ENCODE data around the gene ATF7. TPM values are rescaled to one million over a fixed set of nuclear protein-coding genes. Genes with fewer than 3 reads are reported as not detected.
A peak's percentile ranks its signal among the peaks of the same experiment; 100 is the strongest.
"Not testable (repeated sequence)": the region's sequence is repeated elsewhere in the genome, so short reads cannot be mapped to it uniquely, and the experiment has no call there.

Gene ATF7
- total RNA-seq, 1 donor from 2014 or later, result 12.7 TPM

GRCh38 chr12:53548354-53548753, 77.8 kb downstream of the ATF7 start:
- not testable (repeated sequence) for H3K27me3 Mint-ChIP-seq (ENCODE audit: insufficient read depth, low read depth); H3K27ac ChIP-seq; H3K4me3 Mint-ChIP-seq; H3K4me2 ChIP-seq; H4K20me1 ChIP-seq (ENCODE audit: low read depth); H3K36me3 ChIP-seq; H3K9me3 Mint-ChIP-seq; H3K27me3 ChIP-seq; H3K36me3 Mint-ChIP-seq; H2AFZ ChIP-seq (replicated peaks); H3K79me2 ChIP-seq (ENCODE audit: low read depth); H3K27ac Mint-ChIP-seq; DNase-seq (ENCODE audit: low spot score); H3K9me3 ChIP-seq (ENCODE audit: low read depth); H3K9ac ChIP-seq; H3K4me3 ChIP-seq
- H3K4me1 Mint-ChIP-seq, result peaks cover 11% of the 10 kb centered on the region
- Histone ChIP-seq H3K4me1 (peaks cover 19% of the 10 kb centered on the region), H3F3A (ENCODE audit: low read depth) (peaks cover 26% of the 10 kb centered on the region)

GRCh38 chr12:53543539-53543938, 82.6 kb downstream of the ATF7 start:
- Mint-ChIP-seq H3K4me1 (no peaks in the 10 kb centered on the region), H3K36me3 (peaks cover 10% of the 10 kb centered on the region), H3K27ac (no peak overlapping the region), H3K9me3 (no peaks in the 10 kb centered on the region), H3K4me3 (no peak overlapping the region), H3K27me3 (ENCODE audit: insufficient read depth, low read depth) (no peaks in the 10 kb centered on the region)
- H3K4me3 ChIP-seq, result no peak overlapping the region
- no peaks in the 10 kb centered on the region for H3K27me3 ChIP-seq
- peak overlapping the region; percentile 24 for H3K27ac ChIP-seq
- TF ChIP-seq CTCF (IDR thresholded peaks at IDR 0.05) (peak; percentile 75), EZH2 (IDR thresholded peaks at IDR 0.05) (no peak)
- no peaks in the 10 kb centered on the region for H3K79me2 ChIP-seq (ENCODE audit: low read depth)
- peaks cover 4% of the 10 kb centered on the region for H3K36me3 ChIP-seq
- peaks cover 15% of the 10 kb centered on the region for H3F3A ChIP-seq (ENCODE audit: low read depth)
- peak; percentile 75 for DNase-seq (ENCODE audit: low spot score)
- no peaks in the 10 kb centered on the region for H3K4me1 ChIP-seq
- H2AFZ ChIP-seq (replicated peaks), result peak overlapping the region; percentile 75
- H3K9me3 ChIP-seq (ENCODE audit: low read depth), result no peaks in the 10 kb centered on the region
- no peak overlapping the region for H3K9ac ChIP-seq
- H3K4me2 ChIP-seq, result no peak overlapping the region
- H4K20me1 ChIP-seq (ENCODE audit: low read depth), result no peaks in the 10 kb centered on the region

GRCh38 chr12:53539526-53539925, 86.7 kb downstream of the ATF7 start:
- no peaks in the 10 kb centered on the region for H3K79me2 ChIP-seq (ENCODE audit: low read depth)
- DNase-seq (ENCODE audit: low spot score), result no peak
- Mint-ChIP-seq H3K9me3 (no peaks in the 10 kb centered on the region), H3K36me3 (peaks cover 23% of the 10 kb centered on the region), H3K27me3 (ENCODE audit: insufficient read depth, low read depth) (no peaks in the 10 kb centered on the region), H3K27ac (no peak overlapping the region), H3K4me1 (no peaks in the 10 kb centered on the region), H3K4me3 (no peak overlapping the region)
- H3K9me3 ChIP-seq (ENCODE audit: low read depth), result no peaks in the 10 kb centered on the region
- peaks cover 9% of the 10 kb centered on the region for H3K36me3 ChIP-seq
- no peaks in the 10 kb centered on the region for H4K20me1 ChIP-seq (ENCODE audit: low read depth)
- no peak overlapping the region for H3K4me2 ChIP-seq
- no peak overlapping the region for H3K27ac ChIP-seq
- no peaks in the 10 kb centered on the region for H3K4me1 ChIP-seq
- no peak overlapping the region for H2AFZ ChIP-seq (replicated peaks)
- no peaks in the 10 kb centered on the region for H3K27me3 ChIP-seq
- no peak overlapping the region for H3K9ac ChIP-seq
- no peak overlapping the region for H3K4me3 ChIP-seq
- peaks cover 9% of the 10 kb centered on the region for H3F3A ChIP-seq (ENCODE audit: low read depth)
- TF ChIP-seq EZH2phosphoT487 (IDR thresholded peaks at IDR 0.05), result no peak
- TF ChIP-seq CTCF (IDR thresholded peaks at IDR 0.05), result no peak
- no peak for TF ChIP-seq EZH2 (IDR thresholded peaks at IDR 0.05)

- H3F3A ChIP-seq (ENCODE audit: low read depth), result no peaks in the 10 kb centered on the region
- H3K27me3 ChIP-seq, result no peaks in the 10 kb centered on the region
- TF ChIP-seq EZH2phosphoT487 (IDR thresholded peaks at IDR 0.05) (no peak), CTCF (IDR thresholded peaks at IDR 0.05) (no peak), EZH2 (IDR thresholded peaks at IDR 0.05) (no peak)
- no peak overlapping the region for H3K4me3 ChIP-seq
- H3K4me2 ChIP-seq, result no peak overlapping the region
- no peak for DNase-seq (ENCODE audit: low spot score)
- H3K9me3 ChIP-seq (ENCODE audit: low read depth), result no peaks in the 10 kb centered on the region
- no peaks in the 10 kb centered on the region for H4K20me1 ChIP-seq (ENCODE audit: low read depth)
- no peaks in the 10 kb centered on the region for H3K27me3 Mint-ChIP-seq (ENCODE audit: insufficient read depth, low read depth)
- H3K36me3 ChIP-seq, result peaks cover 11% of the 10 kb centered on the region
- no peaks in the 10 kb centered on the region for H3K4me1 Mint-ChIP-seq
- H2AFZ ChIP-seq (replicated peaks), result no peak overlapping the region
- H3K27ac ChIP-seq, result no peak overlapping the region
- no peaks in the 10 kb centered on the region for H3K79me2 ChIP-seq (ENCODE audit: low read depth)
- H3K36me3 Mint-ChIP-seq, result peaks cover 29% of the 10 kb centered on the region
- H3K4me1 ChIP-seq, result no peaks in the 10 kb centered on the region
- no peak overlapping the region for H3K9ac ChIP-seq
- no peaks in the 10 kb centered on the region for H3K9me3 Mint-ChIP-seq
- no peak overlapping the region for H3K27ac Mint-ChIP-seq
- no peak overlapping the region for H3K4me3 Mint-ChIP-seq
These were observed 87.9 kb downstream of the ATF7 start for GRCh38 chr12:53538209-53538689.

Measured in neural progenitor cell (in vitro differentiated cells).